OCI-LY1 (cell line): ENCODE data around the gene IMPG2.

Experiments used
- CTCF ChIP-seq: fragments of 200-600 bp; sonication (generic), shearing (Covaris generic); IDR thresholded peaks from 2 replicates; pipeline ENCODE4 v1.5.1; 2017; ENCODE audit warnings: mild to moderate bottlenecking, antibody characterized with exemption, low read length, moderate library complexity, mixed read lengths
- EZH2 ChIP-seq: fragments of 200-600 bp; sonication (generic), shearing (Covaris generic); IDR thresholded peaks from 2 replicates; pipeline ENCODE4 v1.8.0; 2017; ENCODE audit warnings: borderline replicate concordance, mixed run types, mild to moderate bottlenecking, antibody characterized with exemption, low read length, moderate library complexity, mixed read lengths

GRCh38 chr3:101243285-101244211 is 76.8 kb downstream of the IMPG2 start:
- TF ChIP-seq EZH2 (no peak), CTCF (no peak)
